ENCODE data around the gene RBBP8NL. TPM values are rescaled to one million over a fixed set of nuclear protein-coding genes. Genes with fewer than 3 reads are reported as not detected.

Gene RBBP8NL
- polyA plus RNA-seq, 3 donors, result not detected

- Histone ChIP-seq H4K20me1 (ENCODE audit: insufficient read depth, low read length) (no peaks in the 10 kb centered on the region), H3K27ac (ENCODE audit: low read depth in 1 of 2, low read length in 2 of 2) (no peak overlapping the region), H3K4me1 (ENCODE audit: control insufficient read depth in 1 of 2, insufficient read depth in 2 of 2, low read length in 2 of 2) (no peaks in the 10 kb centered on the region), H3K9ac (ENCODE audit: insufficient read depth, low read length, poor library complexity, severe bottlenecking) (no peak overlapping the region), H3K4me3 (replicated peaks in 1 of 3; ENCODE audit: low read depth in 2 of 3, low read length in 3 of 3) (no peak overlapping the region), H3K9me3 (replicated peaks in 1 of 2; ENCODE audit: control insufficient read depth in 1 of 2, insufficient read depth in 1 of 2, low read length in 2 of 2) (peaks cover 0 to 5% of the 10 kb centered on the region in 2 donors), H3K27me3 (ENCODE audit: control insufficient read depth in 2 of 2, insufficient read depth in 2 of 2, low read length in 2 of 2) (no peaks in the 10 kb centered on the region), H2AFZ (ENCODE audit: insufficient read depth, low read depth, low read length, poor library complexity, severe bottlenecking) (no peak overlapping the region), H3K4me2 (replicated peaks; ENCODE audit: extremely low read depth, low read length, poor library complexity, severe bottlenecking) (no peak overlapping the region), H3K79me2 (ENCODE audit: insufficient read depth, low read length) (no peaks in the 10 kb centered on the region), H3K36me3 (replicated peaks in 1 of 2; ENCODE audit: control insufficient read depth in 1 of 2, insufficient read depth in 2 of 2, low read length in 2 of 2) (no peaks in the 10 kb centered on the region)
- Mint-ChIP-seq H3K4me1 (no peaks in the 10 kb centered on the region), H3K27ac (no peak overlapping the region), H3K36me3 (no peaks in the 10 kb centered on the region), H3K27me3 (ENCODE audit: low read depth in 3 of 3) (peaks cover 2 to 11% (median 4%) of the 10 kb centered on the region in 3 donors), H3K9me3 (peaks cover 0 to 5% (median 0%) of the 10 kb centered on the region in 7 donors), H3K4me3 (no peak overlapping the region)
- 56% methylated on average over 10 of the region's 10 CpGs for WGBS (ENCODE audit: insufficient coverage)
- TF ChIP-seq CTCF (IDR thresholded peaks at IDR 0.05), result no peak
- intact Hi-C loops (cut with micrococcal nuclease), result no loop called here
- no peak for DNase-seq
Measured at GRCh38 chr20:62423326-62423706, 4.0 kb downstream of the RBBP8NL start.

- no peak overlapping the region for H2AFZ ChIP-seq (ENCODE audit: insufficient read depth, low read depth, low read length, poor library complexity, severe bottlenecking)
- no peaks in the 10 kb centered on the region for H3K79me2 ChIP-seq (ENCODE audit: insufficient read depth, low read length)
- no peak overlapping the region for H3K9ac ChIP-seq (ENCODE audit: insufficient read depth, low read length, poor library complexity, severe bottlenecking)
- no peaks in the 10 kb centered on the region for H4K20me1 ChIP-seq (ENCODE audit: insufficient read depth, low read length)
- DNase-seq, result no peak
- Mint-ChIP-seq H3K9me3 (peaks cover 0 to 5% (median 0%) of the 10 kb centered on the region in 7 donors), H3K27me3 (ENCODE audit: low read depth in 3 of 3) (peaks cover 2 to 11% (median 4%) of the 10 kb centered on the region in 3 donors), H3K27ac (no peak overlapping the region), H3K36me3 (no peaks in the 10 kb centered on the region), H3K4me3 (no peak overlapping the region), H3K4me1 (no peaks in the 10 kb centered on the region)
- H3K27me3 ChIP-seq (ENCODE audit: control insufficient read depth in 2 of 2, insufficient read depth in 2 of 2, low read length in 2 of 2), result no peaks in the 10 kb centered on the region
- no peak overlapping the region for H3K27ac ChIP-seq (ENCODE audit: low read depth in 1 of 2, low read length in 2 of 2)
- H3K9me3 ChIP-seq (replicated peaks in 1 of 2; ENCODE audit: control insufficient read depth in 1 of 2, insufficient read depth in 1 of 2, low read length in 2 of 2), result peaks cover 0 to 5% of the 10 kb centered on the region in 2 donors
- H3K4me3 ChIP-seq (replicated peaks in 1 of 3; ENCODE audit: low read depth in 2 of 3, low read length in 3 of 3), result no peak overlapping the region
- WGBS (ENCODE audit: insufficient coverage), result 91% methylated on average over 17 of the region's 20 CpGs
- H3K36me3 ChIP-seq (replicated peaks in 1 of 2; ENCODE audit: control insufficient read depth in 1 of 2, insufficient read depth in 2 of 2, low read length in 2 of 2), result no peaks in the 10 kb centered on the region
- intact Hi-C loops (cut with micrococcal nuclease), result no loop called here
- TF ChIP-seq CTCF (IDR thresholded peaks at IDR 0.05), result no peak
- H3K4me2 ChIP-seq (replicated peaks; ENCODE audit: extremely low read depth, low read length, poor library complexity, severe bottlenecking), result no peak overlapping the region
- no peaks in the 10 kb centered on the region for H3K4me1 ChIP-seq (ENCODE audit: control insufficient read depth in 1 of 2, insufficient read depth in 2 of 2, low read length in 2 of 2)
Measured at GRCh38 chr20:62422636-62423325, 4.6 kb downstream of the RBBP8NL start.
